K562 (cell line): ENCODE results near the gene ID4. TPM values are rescaled to one million over a fixed set of nuclear protein-coding genes. Genes with fewer than 3 reads are reported as not detected.

ENCODE experiments used
- ERF ChIP-seq: fragments of 450-650 bp; formaldehyde crosslinking; IDR thresholded peaks from 2 replicates; pipeline ENCODE4 v1.4.0; 2020; ENCODE audit warnings: mild to moderate bottlenecking, mixed read lengths
- MAX ChIP-seq: sonication (generic); formaldehyde crosslinking; IDR thresholded peaks from 2 replicates; pipeline ENCODE4 v1.9.0; 2022; ENCODE audit warnings: mild to moderate bottlenecking, missing genetic modification reagents
- PML ChIP-seq: IDR thresholded peaks from 2 replicates; pipeline ENCODE4 v1.6.1; 2012; ENCODE audit warnings: low read length, inconsistent platforms
- ZFX ChIP-seq: sonication (generic); formaldehyde crosslinking; IDR thresholded peaks from 2 replicates; pipeline ENCODE4 v1.8.0; 2022; ENCODE audit warnings: mild to moderate bottlenecking, missing genetic modification reagents, moderate library complexity
- ZNF124 ChIP-seq: sonication (generic); formaldehyde crosslinking; IDR thresholded peaks from 2 replicates; pipeline ENCODE4 v1.8.1; 2022; ENCODE audit warnings: missing genetic modification reagents
- ZNF175 ChIP-seq: fragments of 200-800 bp; sonication (Bioruptor generic); IDR thresholded peaks from 2 replicates; pipeline ENCODE4 v1.6.1; 2016; ENCODE audit warnings: low read depth, mild to moderate bottlenecking, missing genetic modification characterization, missing compliant biosample characterization
- ZNF398 ChIP-seq: fragments of 250-450 bp; sonication (Bioruptor Pico); IDR thresholded peaks from 2 replicates; pipeline ENCODE4 v1.8.0; 2021; ENCODE audit warnings: moderate library complexity, mild to moderate bottlenecking, inconsistent platforms
- ZNF518B ChIP-seq: fragments of 250-450 bp; sonication (Bioruptor Pico); IDR thresholded peaks from 2 replicates; pipeline ENCODE4 v1.5.0; 2021; ENCODE audit warnings: mild to moderate bottlenecking, moderate library complexity
- polyA plus RNA-seq, 8 experiments: library from polyadenylated mRNA; depleted of rRNA in 4 of 8; stranded (reverse) in 5 of 8; unstranded in 3 of 8; fragments of >200 nt; fragmentation: Nextera tagmentation in 2 of 8; fragmentation: Illumina TruSeq in 1 of 8; extraction: Ambion mirVana in 2 of 8; extraction: Trizol in 1 of 8; gene quantifications; 2 replicates each; pipeline versions ENCODE4 v1.2.1 to v1.2.3, GENCODE V29; 2011 to 2014; ENCODE audit warnings: inconsistent platforms in 1 of 8, missing spikeins in 1 of 8
- total RNA-seq, 7 experiments: library from RNA; depleted of rRNA in 6 of 7; stranded (reverse); fragments of >200 nt in 6 of 7; fragmentation: Illumina TruSeq in 2 of 7; extraction: Trizol in 2 of 7; gene quantifications; 2 replicates each; pipeline versions ENCODE4 v1.2.1 to v1.2.3, GENCODE V29; 2011 to 2021; ENCODE audit warnings: low replicate concordance in 1 of 7
- TF ChIP-seq, protein P1 (sequence below): fragments of 250-450 bp; sonication (Bioruptor Pico); IDR thresholded peaks from 2 replicates; pipeline ENCODE4 v1.9.0; 2021; ENCODE audit warnings: mild to moderate bottlenecking
- TF ChIP-seq, protein P2 (sequence below), 2 experiments: fragments of 450-650 bp; conservative IDR thresholded peaks; 2 replicates each; pipeline ENCODE4 v1.6.1; 2017; ENCODE audit warnings: mild to moderate bottlenecking in 2 of 2, moderate library complexity in 2 of 2
- TF ChIP-seq, protein P3 (sequence below): IDR thresholded peaks from 2 replicates; pipeline ENCODE4 v1.6.1; 2016; ENCODE audit warnings: missing genetic modification characterization, missing compliant biosample characterization

The ID4 gene
- total and polyA plus RNA-seq, 9 of the 15 experiments (the other 6 are each of a cell fraction or from before 2014, with no cell fraction given), result not detected

- TF ChIP-seq ZNF518B (CRISPR knock-in tag) (no peak), ERF (CRISPR knock-in tag) (peak; percentile 67; the same call in 1 of the 2 replicates), ZNF398 (CRISPR knock-in tag) (no peak), PML (peak; percentile 41; the same call in 1 of the 2 replicates), ZNF124 (no peak), ZFX (peak; percentile 76), ZNF175 (no peak; the same call in 1 of the 2 replicates), MAX (peak; percentile 90)
- TF ChIP-seq, protein P1, sequence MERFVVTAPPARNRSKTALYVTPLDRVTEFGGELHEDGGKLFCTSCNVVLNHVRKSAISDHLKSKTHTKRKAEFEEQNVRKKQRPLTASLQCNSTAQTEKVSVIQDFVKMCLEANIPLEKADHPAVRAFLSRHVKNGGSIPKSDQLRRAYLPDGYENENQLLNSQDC (CRISPR knock-in tag), result no peak
- TF ChIP-seq, protein P2, sequence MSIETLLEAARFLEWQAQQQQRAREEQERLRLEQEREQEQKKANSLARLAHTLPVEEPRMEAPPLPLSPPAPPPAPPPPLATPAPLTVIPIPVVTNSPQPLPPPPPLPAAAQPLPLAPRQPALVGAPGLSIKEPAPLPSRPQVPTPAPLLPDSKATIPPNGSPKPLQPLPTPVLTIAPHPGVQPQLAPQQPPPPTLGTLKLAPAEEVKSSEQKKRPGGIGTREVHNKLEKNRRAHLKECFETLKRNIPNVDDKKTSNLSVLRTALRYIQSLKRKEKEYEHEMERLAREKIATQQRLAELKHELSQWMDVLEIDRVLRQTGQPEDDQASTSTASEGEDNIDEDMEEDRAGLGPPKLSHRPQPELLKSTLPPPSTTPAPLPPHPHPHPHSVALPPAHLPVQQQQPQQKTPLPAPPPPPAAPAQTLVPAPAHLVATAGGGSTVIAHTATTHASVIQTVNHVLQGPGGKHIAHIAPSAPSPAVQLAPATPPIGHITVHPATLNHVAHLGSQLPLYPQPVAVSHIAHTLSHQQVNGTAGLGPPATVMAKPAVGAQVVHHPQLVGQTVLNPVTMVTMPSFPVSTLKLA (conservative IDR thresholded peaks at IDR 0.05), result peak; percentile 60 to 88
- TF ChIP-seq, protein P3, sequence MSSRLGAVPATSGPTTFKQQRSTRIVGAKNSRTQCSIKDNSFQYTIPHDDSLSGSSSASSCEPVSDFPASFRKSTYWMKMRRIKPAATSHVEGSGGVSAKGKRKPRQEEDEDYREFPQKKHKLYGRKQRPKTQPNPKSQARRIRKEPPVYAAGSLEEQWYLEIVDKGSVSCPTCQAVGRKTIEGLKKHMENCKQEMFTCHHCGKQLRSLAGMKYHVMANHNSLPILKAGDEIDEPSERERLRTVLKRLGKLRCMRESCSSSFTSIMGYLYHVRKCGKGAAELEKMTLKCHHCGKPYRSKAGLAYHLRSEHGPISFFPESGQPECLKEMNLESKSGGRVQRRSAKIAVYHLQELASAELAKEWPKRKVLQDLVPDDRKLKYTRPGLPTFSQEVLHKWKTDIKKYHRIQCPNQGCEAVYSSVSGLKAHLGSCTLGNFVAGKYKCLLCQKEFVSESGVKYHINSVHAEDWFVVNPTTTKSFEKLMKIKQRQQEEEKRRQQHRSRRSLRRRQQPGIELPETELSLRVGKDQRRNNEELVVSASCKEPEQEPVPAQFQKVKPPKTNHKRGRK (tag), result no peak
These were observed 32.7 kb upstream of the ID4 start (continued) for GRCh38 chr6:19804205-19805128.
